Measurements from ENCODE around the gene SBF2. TPM values are rescaled to one million over a fixed set of nuclear protein-coding genes. Genes with fewer than 3 reads are reported as not detected.

The SBF2 gene
- total RNA-seq, 1 donor from 2014 or later = 21.1 TPM

DNA sequence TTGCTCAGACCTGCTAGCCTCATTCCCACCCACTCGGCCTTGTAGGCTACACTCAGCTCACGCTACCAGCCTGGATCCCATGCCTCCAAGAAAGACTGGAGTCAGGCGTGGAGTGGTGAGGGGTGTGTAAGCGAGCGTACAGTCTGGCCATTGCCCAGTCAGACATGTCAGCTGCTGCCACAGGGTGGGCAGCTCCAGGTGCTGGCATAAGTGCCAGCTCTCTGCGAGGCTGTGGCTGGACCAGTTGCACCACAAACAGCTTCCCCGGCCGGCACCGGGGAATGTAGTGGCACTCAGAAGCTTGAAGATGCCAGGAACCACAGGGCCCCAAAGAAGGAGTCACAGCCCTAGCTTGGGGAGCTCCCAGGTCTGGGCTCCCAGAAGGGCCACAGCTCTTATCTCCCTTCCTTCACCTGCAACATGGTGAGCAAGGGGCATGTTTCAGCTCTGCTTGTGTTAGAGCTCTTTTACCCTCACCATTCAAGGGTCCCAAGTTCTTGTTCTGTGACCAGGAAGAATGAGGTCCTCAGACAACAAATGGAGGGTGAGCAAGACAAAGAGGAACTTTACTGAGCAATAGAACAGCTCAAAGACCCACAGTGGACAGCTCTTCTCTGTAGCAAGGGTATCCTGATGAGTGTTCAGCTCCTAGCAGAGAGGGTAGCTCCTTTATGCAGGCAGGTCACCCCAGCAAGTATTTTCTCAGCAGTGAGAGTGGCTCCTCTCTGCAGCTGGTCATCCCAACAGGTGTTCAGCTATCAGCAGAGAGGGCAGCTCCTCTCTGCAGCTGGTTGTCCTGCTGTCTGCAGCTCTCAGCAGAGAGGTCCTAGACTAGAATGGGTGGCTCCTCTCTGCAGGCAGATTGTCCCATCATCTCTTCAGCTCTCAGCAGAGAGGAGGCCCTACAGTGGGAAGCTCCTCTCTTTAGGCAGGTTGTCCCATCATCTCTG, 6.0 kb downstream of the SBF2 start:
- H3K4me3 ChIP-seq (ENCODE audit: low read depth, low read length) = no peak overlapping the region
- H3K27me3 ChIP-seq (ENCODE audit: control insufficient read depth, insufficient read depth, low read length) = no peaks in the 10 kb centered on the region
- TF ChIP-seq CTCF (IDR thresholded peaks at IDR 0.05; ENCODE audit: insufficient read depth, low read length, poor library complexity, severe bottlenecking) = no peak
- no peaks in the 10 kb centered on the region for H3K36me3 ChIP-seq (ENCODE audit: control insufficient read depth, insufficient read depth, low read length)
- no peak for DNase-seq (ENCODE audit: low read depth)

DNA sequence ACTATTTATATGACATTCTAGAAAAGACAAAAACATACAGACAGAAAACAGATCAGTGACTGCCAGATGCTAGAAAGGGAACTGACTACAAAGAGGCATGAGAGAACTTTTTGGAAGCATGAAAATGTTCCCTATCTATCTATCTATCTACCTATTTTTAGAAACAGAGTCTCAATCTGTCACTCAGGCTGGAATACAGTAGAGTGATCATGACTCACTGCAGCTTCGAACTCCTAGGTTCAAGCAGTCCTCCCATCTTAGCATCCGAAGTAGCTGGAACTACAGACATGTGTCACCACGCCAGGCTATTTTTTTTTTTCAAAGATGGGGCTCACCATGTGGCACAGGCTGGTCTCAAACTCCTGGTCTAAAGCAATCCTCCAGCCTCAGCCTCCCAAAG, 6.9 kb downstream of the SBF2 start:
- DNase-seq (ENCODE audit: low read depth) = no peak
- no peak for TF ChIP-seq CTCF (IDR thresholded peaks at IDR 0.05; ENCODE audit: insufficient read depth, low read length, poor library complexity, severe bottlenecking)

GRCh38 chr11:10285148-10285802, 8.7 kb downstream of the SBF2 start:
- DNase-seq (ENCODE audit: low read depth) = no peak
- Histone ChIP-seq H3K27me3 (ENCODE audit: control insufficient read depth, insufficient read depth, low read length) (no peaks in the 10 kb centered on the region), H3K36me3 (ENCODE audit: control insufficient read depth, insufficient read depth, low read length) (no peaks in the 10 kb centered on the region), H3K4me3 (ENCODE audit: low read depth, low read length) (no peak overlapping the region)
- no peak for TF ChIP-seq CTCF (IDR thresholded peaks at IDR 0.05; ENCODE audit: insufficient read depth, low read length, poor library complexity, severe bottlenecking)

More for the DNA sequence above, 6.9 kb downstream of the SBF2 start:
- no peak overlapping the region for H3K4me3 ChIP-seq (ENCODE audit: low read depth, low read length)
- H3K36me3 ChIP-seq (ENCODE audit: control insufficient read depth, insufficient read depth, low read length) = no peaks in the 10 kb centered on the region
- no peaks in the 10 kb centered on the region for H3K27me3 ChIP-seq (ENCODE audit: control insufficient read depth, insufficient read depth, low read length)

DNA sequence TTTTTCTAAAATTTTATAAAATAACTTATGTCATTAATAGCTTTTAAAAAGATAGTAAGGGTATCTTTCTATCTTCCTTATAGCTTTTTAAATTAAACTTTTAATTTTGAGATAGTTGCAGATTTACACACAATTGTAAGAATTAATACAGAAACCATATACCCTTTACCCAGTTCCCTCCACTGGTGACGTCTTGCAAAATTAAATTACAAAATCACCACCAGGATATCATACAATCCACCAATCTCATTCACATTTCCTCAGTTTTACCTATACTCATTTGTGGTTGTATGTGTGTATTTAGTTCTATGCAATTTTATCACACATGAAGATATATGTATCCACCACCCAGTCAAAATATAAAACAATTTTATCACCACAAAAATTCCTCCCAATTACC, 10.0 kb downstream of the SBF2 start:
- H3K36me3 ChIP-seq (ENCODE audit: control insufficient read depth, insufficient read depth, low read length) = no peaks in the 10 kb centered on the region
- DNase-seq (ENCODE audit: low read depth) = no peak
- no peaks in the 10 kb centered on the region for H3K27me3 ChIP-seq (ENCODE audit: control insufficient read depth, insufficient read depth, low read length)
- H3K4me3 ChIP-seq (ENCODE audit: low read depth, low read length) = no peak overlapping the region
- no peak for TF ChIP-seq CTCF (IDR thresholded peaks at IDR 0.05; ENCODE audit: insufficient read depth, low read length, poor library complexity, severe bottlenecking)

GRCh38 chr11:10282117-10282516, 11.9 kb downstream of the SBF2 start:
- no peak for TF ChIP-seq CTCF (IDR thresholded peaks at IDR 0.05; ENCODE audit: insufficient read depth, low read length, poor library complexity, severe bottlenecking)
- Histone ChIP-seq H3K36me3 (ENCODE audit: control insufficient read depth, insufficient read depth, low read length) (no peaks in the 10 kb centered on the region), H3K27me3 (ENCODE audit: control insufficient read depth, insufficient read depth, low read length) (no peaks in the 10 kb centered on the region), H3K4me3 (ENCODE audit: low read depth, low read length) (no peak overlapping the region)
- no peak for DNase-seq (ENCODE audit: low read depth)
